Measurements from ENCODE around the gene TEX54.

GRCh38 chr11:62806611-62807121 lies 26.0 kb downstream of the TEX54 start:
- TF ChIP-seq CTCF (IDR thresholded peaks at IDR 0.05; ENCODE audit: low read depth, low read length), result no peak
- TF ChIP-seq EZH2phosphoT487 (IDR thresholded peaks at IDR 0.05; ENCODE audit: low read depth), result no peak
